Stimulated activated CD4-positive, alpha-beta T cell treated with anti-CD3 and anti-CD28 coated beads, Interleukin-2, amount 100 ng/mL, for 4 hours (primary cell): ENCODE data around the gene RGS17.
"Not testable (repeated sequence)": the region's sequence is repeated elsewhere in the genome, so short reads cannot be mapped to it uniquely, and the experiment has no call there.

ENCODE experiments used
- DNase-seq: peaks from one replicate; pipeline ENCODE4 v3.0.0-alpha.2; 2020; ENCODE audit warnings: low read depth

Gene RGS17

GRCh38 chr6:153131037-153131981 lies at the start of gene RGS17:
Gene RGS17 (minus strand): TSS chr6:153131282. CDS start chr6:153044018, 87,264 bp downstream.
- DNase-seq: no peak

GRCh38 chr6:153172815-153173214 lies 41.7 kb upstream of the RGS17 start:
- no peak for DNase-seq

- no peak for DNase-seq
These were observed 39.4 kb upstream of the RGS17 start for GRCh38 chr6:153170511-153170910.

GRCh38 chr6:153167907-153168306 lies 36.8 kb upstream of the RGS17 start:
- no peak for DNase-seq

GRCh38 chr6:153167061-153167891 lies 36.2 kb upstream of the RGS17 start:
- DNase-seq: no peak

- DNase-seq: no peak
These were observed 31.6 kb upstream of the RGS17 start for GRCh38 chr6:153162646-153163045.

- no peak for DNase-seq
These were observed 31.1 kb upstream of the RGS17 start for GRCh38 chr6:153162172-153162571.

- no peak for DNase-seq
These were observed 29.1 kb upstream of the RGS17 start for GRCh38 chr6:153160221-153160620.

GRCh38 chr6:153150752-153151440 lies 19.8 kb upstream of the RGS17 start:
- DNase-seq: no peak

GRCh38 chr6:153150371-153150751 lies 19.3 kb upstream of the RGS17 start:
- no peak for DNase-seq

GRCh38 chr6:153149891-153150290 lies 18.8 kb upstream of the RGS17 start:
- DNase-seq: no peak

GRCh38 chr6:153146413-153146812 lies 15.3 kb upstream of the RGS17 start:
- no peak for DNase-seq

GRCh38 chr6:153145591-153145990 lies 14.5 kb upstream of the RGS17 start:
- no peak for DNase-seq

- no peak for DNase-seq
These were observed 12.1 kb upstream of the RGS17 start for GRCh38 chr6:153143200-153143599.

GRCh38 chr6:153140299-153140698 lies 9.2 kb upstream of the RGS17 start:
- DNase-seq: no peak

GRCh38 chr6:153138930-153139329 lies 7.8 kb upstream of the RGS17 start:
- no peak for DNase-seq

- no peak for DNase-seq
These were observed 4.6 kb upstream of the RGS17 start for GRCh38 chr6:153135681-153136080.

- not testable (repeated sequence) for DNase-seq
These were observed 2.6 kb upstream of the RGS17 start for GRCh38 chr6:153133667-153134066.

- DNase-seq: no peak
These were observed 506 bp downstream of the RGS17 start for GRCh38 chr6:153130515-153131036.

GRCh38 chr6:153129873-153130514 lies 1.1 kb downstream of the RGS17 start:
- DNase-seq: no peak

- no peak for DNase-seq
These were observed 4.9 kb downstream of the RGS17 start for GRCh38 chr6:153126218-153126617.

- no peak for DNase-seq
These were observed 6.0 kb downstream of the RGS17 start for GRCh38 chr6:153125032-153125431.
